ENCODE data around the gene HPS5.
"Not testable (repeated sequence)": the region's sequence is repeated elsewhere in the genome, so short reads cannot be mapped to it uniquely, and the experiment has no call there.

HPS5 gene

GRCh38 chr11:18261721-18262120 lies 60.2 kb downstream of the HPS5 start:
- Histone ChIP-seq H3K4me3 (no peak overlapping the region), H3K27ac (no peak overlapping the region)
- TF ChIP-seq CTCF (IDR thresholded peaks at IDR 0.05), result no peak
- DNase-seq (ENCODE audit: low spot score), result no peak

GRCh38 chr11:18259259-18259658 lies 62.7 kb downstream of the HPS5 start:
- Histone ChIP-seq H3K4me3 (no peak overlapping the region), H3K27ac (no peak overlapping the region)
- DNase-seq (ENCODE audit: low spot score), result no peak
- no peak for TF ChIP-seq CTCF (IDR thresholded peaks at IDR 0.05)

GRCh38 chr11:18254781-18255361 lies 67.1 kb downstream of the HPS5 start:
- Histone ChIP-seq H3K27ac (no peak overlapping the region), H3K4me3 (no peak overlapping the region)
- no peak for TF ChIP-seq CTCF (IDR thresholded peaks at IDR 0.05)
- no peak for DNase-seq (ENCODE audit: low spot score)

GRCh38 chr11:18253778-18254338 lies 68.1 kb downstream of the HPS5 start:
- no peak for TF ChIP-seq CTCF (IDR thresholded peaks at IDR 0.05)
- no peak for DNase-seq (ENCODE audit: low spot score)
- no peak overlapping the region for H3K27ac ChIP-seq
- no peak overlapping the region for H3K4me3 ChIP-seq

- TF ChIP-seq CTCF (IDR thresholded peaks at IDR 0.05), result no peak
- H3K4me3 ChIP-seq, result no peak overlapping the region
- DNase-seq (ENCODE audit: low spot score), result no peak
- no peak overlapping the region for H3K27ac ChIP-seq
Measured at GRCh38 chr11:18253233-18253632, 68.7 kb downstream of the HPS5 start.

GRCh38 chr11:18248561-18248960 lies 73.4 kb downstream of the HPS5 start, which contains the start of gene SAA2:
SAA2 (minus strand) TSS chr11:18248668; CDS start chr11:18248011, 657 bp downstream.
- TF ChIP-seq CTCF (IDR thresholded peaks at IDR 0.05), result no peak
- no peak for DNase-seq (ENCODE audit: low spot score)
- Histone ChIP-seq H3K27ac (no peak within 1 kb of the TSS), H3K4me3 (no peak within 1 kb of the TSS)

GRCh38 chr11:18247191-18247581 lies 74.8 kb downstream of the HPS5 start:
- H3K4me3 ChIP-seq; DNase-seq (ENCODE audit: low spot score); H3K27ac ChIP-seq: not testable (repeated sequence)

- H3K4me3 ChIP-seq; H3K27ac ChIP-seq; DNase-seq (ENCODE audit: low spot score): not testable (repeated sequence)
Measured at GRCh38 chr11:18246379-18247190, 75.4 kb downstream of the HPS5 start.

Measured in coronary artery (tissue), 2 donors.